DND-41 (cell line): ENCODE results near the gene SAP30L.

Source experiments
- EZH2 ChIP-seq: IDR thresholded peaks from 3 replicates; pipeline ENCODE4 v1.6.1; 2012; ENCODE audit warnings: borderline replicate concordance, low read depth, mild to moderate bottlenecking, moderate library complexity, low read length, inconsistent platforms; ENCODE audit not compliant: severe bottlenecking
- TF ChIP-seq, protein P1 (sequence below): IDR thresholded peaks from 2 replicates; pipeline ENCODE4 v1.5.1; 2012; ENCODE audit warnings: borderline replicate concordance, low read length, moderate library complexity, mild to moderate bottlenecking; ENCODE audit not compliant: poor library complexity, severe bottlenecking; ENCODE audit errors: extremely low read depth

DNA sequence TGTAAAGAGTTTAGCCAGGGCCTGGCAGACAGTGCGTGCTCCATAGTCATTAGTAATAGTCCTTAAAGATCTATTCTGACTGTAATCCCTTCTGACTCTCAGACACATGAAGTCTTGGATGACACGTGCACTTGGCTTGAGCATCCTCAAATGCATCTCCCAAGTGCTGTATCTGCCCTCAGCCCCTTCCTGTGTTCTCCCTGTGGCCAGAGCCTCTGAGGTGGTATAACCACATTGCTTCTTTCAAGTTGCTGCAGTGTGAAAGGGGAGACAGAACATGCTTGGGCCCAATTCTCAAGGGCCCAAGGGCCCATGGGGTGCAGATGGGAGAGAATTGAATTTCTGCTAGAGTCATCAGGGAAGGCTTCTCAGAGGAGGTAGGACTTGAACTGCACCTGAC lies 62.3 kb downstream of the SAP30L start:
- TF ChIP-seq, protein P1, sequence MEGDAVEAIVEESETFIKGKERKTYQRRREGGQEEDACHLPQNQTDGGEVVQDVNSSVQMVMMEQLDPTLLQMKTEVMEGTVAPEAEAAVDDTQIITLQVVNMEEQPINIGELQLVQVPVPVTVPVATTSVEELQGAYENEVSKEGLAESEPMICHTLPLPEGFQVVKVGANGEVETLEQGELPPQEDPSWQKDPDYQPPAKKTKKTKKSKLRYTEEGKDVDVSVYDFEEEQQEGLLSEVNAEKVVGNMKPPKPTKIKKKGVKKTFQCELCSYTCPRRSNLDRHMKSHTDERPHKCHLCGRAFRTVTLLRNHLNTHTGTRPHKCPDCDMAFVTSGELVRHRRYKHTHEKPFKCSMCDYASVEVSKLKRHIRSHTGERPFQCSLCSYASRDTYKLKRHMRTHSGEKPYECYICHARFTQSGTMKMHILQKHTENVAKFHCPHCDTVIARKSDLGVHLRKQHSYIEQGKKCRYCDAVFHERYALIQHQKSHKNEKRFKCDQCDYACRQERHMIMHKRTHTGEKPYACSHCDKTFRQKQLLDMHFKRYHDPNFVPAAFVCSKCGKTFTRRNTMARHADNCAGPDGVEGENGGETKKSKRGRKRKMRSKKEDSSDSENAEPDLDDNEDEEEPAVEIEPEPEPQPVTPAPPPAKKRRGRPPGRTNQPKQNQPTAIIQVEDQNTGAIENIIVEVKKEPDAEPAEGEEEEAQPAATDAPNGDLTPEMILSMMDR = no peak
- no peak for TF ChIP-seq EZH2
